PC-9 (cell line): Measurements from ENCODE around the gene SLC6A6. TPM values are rescaled to one million over a fixed set of nuclear protein-coding genes. Genes with fewer than 3 reads are reported as not detected.

ENCODE experiments used
- BruUV-seq: library from RNA; stranded (reverse); fragments of 400-500 nt; replicated peaks from 2 replicates; lab custom pipeline; 2021; lab: Mats Ljungman, UMichigan
- CTCF ChIA-PET: fragments of 300-600 bp; sonication (Branson Sonifier 250); formaldehyde crosslinking; loops from one replicate; lab custom pipeline; 2022; ENCODE audit warnings: antibody characterized with exemption; lab: Charles Lee
- POLR2A ChIA-PET: fragments of 300-600 bp; sonication (Branson Sonifier 250); formaldehyde crosslinking; loops from one replicate; lab custom pipeline; 2022; ENCODE audit warnings: antibody characterized with exemption; ENCODE audit not compliant: unreplicated experiment; lab: Charles Lee
- DNase-seq, 2 experiments: peaks; one replicate each; pipeline versions ENCODE4 v3.0.0 to v3.0.0-alpha.2; 2015 to 2022; ENCODE audit warnings: mixed read lengths in 1 of 2
- H2AFZ ChIP-seq: fragments of 200-600 bp; sonication (generic); 2 replicates; pipeline ENCODE4 v1.8.1; 2017; ENCODE audit warnings: antibody characterized with exemption
- H3F3A ChIP-seq: fragments of 200-600 bp; sonication (generic); 2 replicates; pipeline ENCODE4 v1.8.1; 2017; ENCODE audit warnings: antibody characterized with exemption, mild to moderate bottlenecking, low read depth; ENCODE audit not compliant: insufficient read depth
- H3K27ac ChIP-seq: fragments of 200-600 bp; sonication (generic); 2 replicates; pipeline ENCODE4 v1.6.1; 2016; ENCODE audit warnings: mixed run types
- H3K27me3 ChIP-seq: fragments of 200-600 bp; sonication (generic); 2 replicates; pipeline ENCODE4 v1.6.1; 2016; ENCODE audit warnings: low read depth, mixed run types; ENCODE audit not compliant: insufficient read depth
- H3K36me3 ChIP-seq: fragments of 200-600 bp; sonication (generic); 2 replicates; pipeline ENCODE4 v1.6.1; 2016; ENCODE audit warnings: low read depth, mixed run types
- H3K4me1 ChIP-seq: fragments of 200-600 bp; sonication (generic); replicated peaks from 2 replicates; pipeline ENCODE4 v1.6.1; 2016; ENCODE audit warnings: mixed run types; ENCODE audit not compliant: insufficient read depth
- H3K4me2 ChIP-seq: fragments of 200-600 bp; sonication (generic); 2 replicates; pipeline ENCODE4 v1.6.1; 2017; ENCODE audit warnings: mixed run types
- H3K4me3 ChIP-seq: fragments of 200-600 bp; sonication (generic); 2 replicates; pipeline ENCODE4 v1.6.1; 2016; ENCODE audit warnings: mixed run types
- H3K79me2 ChIP-seq: fragments of 200-600 bp; sonication (generic); 2 replicates; pipeline ENCODE4 v1.6.1; 2017; ENCODE audit warnings: low read depth, mixed run types
- H3K9me2 ChIP-seq: fragments of 200-600 bp; sonication (generic); 2 replicates; pipeline ENCODE4 v1.8.1; 2017; ENCODE audit warnings: mild to moderate bottlenecking; ENCODE audit not compliant: insufficient read depth
- H3K9me3 ChIP-seq: fragments of 200-600 bp; sonication (generic); 2 replicates; pipeline ENCODE4 v1.8.1; 2016; ENCODE audit warnings: low read depth; ENCODE audit not compliant: insufficient read depth
- H4K20me1 ChIP-seq: fragments of 200-600 bp; sonication (generic); 2 replicates; pipeline ENCODE4 v1.8.1; 2017; ENCODE audit not compliant: insufficient read depth
- EZH2 ChIP-seq: fragments of 200-600 bp; sonication (generic); IDR thresholded peaks from 2 replicates; pipeline ENCODE4 v1.8.0; 2017; ENCODE audit warnings: antibody characterized with exemption, low read depth
- intact Hi-C: fragments of 100-400 bp; cut with micrococcal nuclease; formaldehyde crosslinking; loops from one replicate; pipeline ENCODE4 v1.10.0; 2022; ENCODE audit not compliant: unreplicated experiment
- total RNA-seq: library from RNA; stranded (reverse); gene quantifications from 2 replicates; pipeline ENCODE4 v1.2.3, GENCODE V29; 2021
- TF ChIP-seq, protein P1 (sequence below): fragments of 200-600 bp; sonication (generic); conservative IDR thresholded peaks from 2 replicates; pipeline ENCODE4 v1.6.1; 2017; ENCODE audit warnings: mixed run types, antibody characterized with exemption, mild to moderate bottlenecking, moderate library complexity

SLC6A6 gene
- total RNA-seq, 1 experiment from 2014 or later: 122 TPM

DNA sequence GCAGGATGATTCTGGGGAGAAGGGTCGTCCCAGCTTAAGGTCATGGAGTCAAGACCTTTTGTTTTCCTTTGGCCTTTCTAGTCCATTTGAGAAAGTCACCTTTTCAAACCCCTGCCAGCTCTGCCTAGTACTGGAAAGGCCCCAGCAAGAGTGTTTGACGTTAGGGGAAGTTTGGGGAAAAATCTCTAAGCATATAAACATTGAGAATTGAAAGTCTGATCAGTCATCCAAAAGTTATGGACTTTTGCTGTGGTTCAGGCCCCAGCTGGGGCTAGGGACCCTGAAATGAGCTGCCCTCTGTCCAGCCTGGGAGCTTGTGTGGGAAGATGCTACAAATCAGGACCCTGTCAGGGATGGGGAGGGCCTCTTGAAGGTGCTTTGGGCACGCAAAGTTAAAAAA, 21.6 kb downstream of the SLC6A6 start:
- Histone ChIP-seq H3K36me3 (peaks cover 13% of the 10 kb centered on the region), H3K4me1 (peaks cover 95% of the 10 kb centered on the region), H3K4me3 (peak overlapping the region; percentile 20; the same call in 1 of the 2 replicates), H2AFZ (no peak overlapping the region), H3K4me2 (peak overlapping the region; percentile 76), H3K9me2 (no peaks in the 10 kb centered on the region), H3K9me3 (no peaks in the 10 kb centered on the region), H4K20me1 (no peaks in the 10 kb centered on the region), H3K27ac (peak overlapping the region; percentile 91), H3K27me3 (no peaks in the 10 kb centered on the region), H3F3A (peaks cover 82% of the 10 kb centered on the region), H3K79me2 (peaks cover 87% of the 10 kb centered on the region)
- intact Hi-C loops: no loop called here
- CTCF ChIA-PET: interaction anchor here (0.6 to 0.7 kb wide), 3 partner anchors 53 to 562 kb away, joined by 3 to 7 read pairs (median 3); no protein-coding TSS in a partner anchor
- TF ChIP-seq EZH2: no peak
- TF ChIP-seq, protein P1, sequence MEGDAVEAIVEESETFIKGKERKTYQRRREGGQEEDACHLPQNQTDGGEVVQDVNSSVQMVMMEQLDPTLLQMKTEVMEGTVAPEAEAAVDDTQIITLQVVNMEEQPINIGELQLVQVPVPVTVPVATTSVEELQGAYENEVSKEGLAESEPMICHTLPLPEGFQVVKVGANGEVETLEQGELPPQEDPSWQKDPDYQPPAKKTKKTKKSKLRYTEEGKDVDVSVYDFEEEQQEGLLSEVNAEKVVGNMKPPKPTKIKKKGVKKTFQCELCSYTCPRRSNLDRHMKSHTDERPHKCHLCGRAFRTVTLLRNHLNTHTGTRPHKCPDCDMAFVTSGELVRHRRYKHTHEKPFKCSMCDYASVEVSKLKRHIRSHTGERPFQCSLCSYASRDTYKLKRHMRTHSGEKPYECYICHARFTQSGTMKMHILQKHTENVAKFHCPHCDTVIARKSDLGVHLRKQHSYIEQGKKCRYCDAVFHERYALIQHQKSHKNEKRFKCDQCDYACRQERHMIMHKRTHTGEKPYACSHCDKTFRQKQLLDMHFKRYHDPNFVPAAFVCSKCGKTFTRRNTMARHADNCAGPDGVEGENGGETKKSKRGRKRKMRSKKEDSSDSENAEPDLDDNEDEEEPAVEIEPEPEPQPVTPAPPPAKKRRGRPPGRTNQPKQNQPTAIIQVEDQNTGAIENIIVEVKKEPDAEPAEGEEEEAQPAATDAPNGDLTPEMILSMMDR: no peak
- no peak for DNase-seq
- POLR2A ChIA-PET: no interaction called here
- no TSS peak for BruUV-seq

DNA sequence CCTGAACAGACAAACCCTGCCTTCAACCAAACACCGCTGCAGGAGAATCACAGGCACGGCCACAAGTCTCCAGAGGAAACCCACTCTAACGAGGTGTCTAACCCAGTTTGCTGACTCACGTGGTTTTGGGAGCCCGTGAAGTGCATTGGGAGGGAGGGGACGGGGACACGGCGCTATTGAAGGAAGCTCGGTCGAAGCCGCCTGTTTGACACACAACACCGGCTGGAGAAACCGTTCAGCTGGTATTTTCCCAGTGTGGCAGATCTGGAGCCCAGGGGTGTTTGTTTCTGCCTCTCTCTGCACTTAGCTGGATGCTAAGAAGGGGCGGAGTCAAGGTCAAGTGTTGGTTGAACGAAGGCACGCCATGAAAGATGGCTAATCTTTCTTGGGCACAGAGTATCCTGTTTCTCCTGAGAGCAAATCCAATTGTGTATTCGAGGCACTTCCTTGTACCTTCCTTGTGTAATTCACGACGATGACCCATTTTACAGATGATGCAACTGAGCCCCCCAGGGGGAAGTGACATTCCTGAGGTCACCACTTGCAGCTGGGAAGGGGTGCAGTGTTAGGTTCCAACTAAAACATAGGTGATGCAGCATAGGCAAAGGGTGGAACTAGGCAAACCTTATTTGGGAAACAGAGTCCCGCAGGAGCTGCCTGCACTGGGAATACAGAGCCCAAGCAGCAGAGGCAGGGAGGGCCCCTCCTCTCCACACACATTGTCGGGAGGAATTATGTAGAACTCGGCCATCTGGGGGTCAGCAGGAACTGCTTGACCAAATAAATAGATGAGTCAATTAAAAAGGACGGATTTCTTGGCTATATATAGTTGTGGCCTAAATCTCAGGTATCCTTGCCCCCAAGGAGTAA, 22.5 kb downstream of the SLC6A6 start:
- POLR2A ChIA-PET: interaction anchor here (0.6 kb wide), 2 partner anchors 9 to 19 kb away, joined by 5 to 13 read pairs; no protein-coding TSS in a partner anchor
- Histone ChIP-seq H3K9me3 (no peaks in the 10 kb centered on the region), H3K4me3 (peak overlapping the region; percentile 20; the same call in 1 of the 2 replicates), H3K27me3 (no peaks in the 10 kb centered on the region), H2AFZ (no peak overlapping the region), H3K36me3 (peaks cover 7% of the 10 kb centered on the region), H3K9me2 (no peaks in the 10 kb centered on the region), H3K79me2 (peaks cover 87% of the 10 kb centered on the region), H3K27ac (peak overlapping the region; percentile 91), H4K20me1 (no peaks in the 10 kb centered on the region; the same call in 1 of the 2 replicates), H3F3A (peaks cover 84% of the 10 kb centered on the region), H3K4me1 (peaks cover 96% of the 10 kb centered on the region), H3K4me2 (peak overlapping the region; percentile 76)
- BruUV-seq: no TSS peak
- peak in 1 of 2 experiments; percentile 87 for DNase-seq
- intact Hi-C loops: no loop called here
- CTCF ChIA-PET: interaction anchor here (0.6 to 0.7 kb wide), 2 partner anchors 168 to 563 kb away, joined by 3 read pairs; no protein-coding TSS in a partner anchor
- TF ChIP-seq, protein P1: no peak
- TF ChIP-seq EZH2: no peak

DNA sequence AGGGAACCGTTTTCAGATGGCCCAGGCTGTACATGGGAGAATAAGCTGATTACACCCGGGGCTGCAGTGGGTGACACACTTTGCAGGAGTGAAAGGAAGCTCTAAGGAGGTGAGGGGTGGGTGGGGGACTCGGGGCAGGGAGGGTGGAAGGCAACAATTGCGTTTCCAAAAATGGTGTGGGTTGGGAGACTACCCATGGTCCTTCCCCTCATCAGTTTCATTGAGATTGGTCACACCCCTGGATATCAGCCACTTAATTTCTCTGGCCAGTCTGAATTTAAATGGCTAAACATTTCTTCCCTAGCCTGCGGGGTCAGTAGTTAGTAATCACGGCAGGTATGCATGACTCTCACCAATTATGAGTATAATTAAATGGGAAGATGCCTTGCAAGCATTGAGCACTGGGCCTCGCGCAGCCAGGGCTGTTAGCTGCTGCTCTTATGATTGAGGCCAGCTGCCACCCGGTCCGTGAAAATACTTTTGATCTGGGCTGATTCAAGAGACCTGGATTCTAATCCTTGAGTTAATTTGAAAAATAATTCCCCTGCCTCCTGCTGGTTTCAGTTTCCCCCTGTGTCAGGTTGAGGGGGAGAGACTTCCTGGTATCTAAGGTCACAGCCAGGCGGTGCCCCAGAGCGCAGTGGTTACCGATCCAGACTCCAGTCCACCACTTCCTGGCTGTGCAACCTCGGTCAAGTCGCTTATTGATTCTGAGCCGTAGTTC, 23.3 kb downstream of the SLC6A6 start:
- ChIA-PET CTCF (no interaction called here), POLR2A (interaction anchor here (0.6 kb wide), 2 partner anchors 8 to 20 kb away, joined by 5 to 13 read pairs; no protein-coding TSS in a partner anchor)
- Histone ChIP-seq H3K36me3 (peaks cover 7% of the 10 kb centered on the region), H3K4me3 (peak overlapping the region; percentile 17; the same call in 1 of the 2 replicates), H3K4me1 (peaks cover 97% of the 10 kb centered on the region), H3K9me2 (no peaks in the 10 kb centered on the region), H3K27ac (peak overlapping the region; percentile 91), H4K20me1 (no peaks in the 10 kb centered on the region; the same call in 1 of the 2 replicates), H3K9me3 (no peaks in the 10 kb centered on the region), H3F3A (peaks cover 84% of the 10 kb centered on the region), H3K79me2 (peaks cover 87% of the 10 kb centered on the region), H2AFZ (0 out of 2 replicates have a peak overlapping the region, but pooled peaks have one; percentile 22), H3K27me3 (no peaks in the 10 kb centered on the region), H3K4me2 (peak overlapping the region; percentile 76)
- peak in 1 of 2 experiments; percentile 87 for DNase-seq
- no peak for TF ChIP-seq EZH2
- TF ChIP-seq, protein P1: no peak
- intact Hi-C loops: no loop called here
- no TSS peak for BruUV-seq
